HepG2 (cell line): ENCODE data around the gene OVOL3. TPM values are rescaled to one million over a fixed set of nuclear protein-coding genes. Genes with fewer than 3 reads are reported as not detected.
A peak's percentile ranks its signal among the peaks of the same experiment; 100 is the strongest.

Experiments
- CENPT ChIP-seq: sonication (generic); formaldehyde crosslinking; IDR thresholded peaks from 2 replicates; pipeline ENCODE4 v1.8.0; 2022; ENCODE audit warnings: low read depth, mild to moderate bottlenecking, moderate library complexity, missing genetic modification reagents
- ESRRA ChIP-seq: sonication (generic); formaldehyde crosslinking; IDR thresholded peaks from 2 replicates; pipeline ENCODE4 v1.5.1; 2020; ENCODE audit warnings: mild to moderate bottlenecking, low read depth, missing genetic modification reagents
- HNRNPH1 ChIP-seq: fragments of 200-400 bp; formaldehyde crosslinking; optimal IDR thresholded peaks from 2 replicates; pipeline ENCODE3; 2017; ENCODE audit warnings: mild to moderate bottlenecking, low read depth, low read length
- RBAK ChIP-seq: sonication (generic); formaldehyde crosslinking; IDR thresholded peaks from 2 replicates; pipeline ENCODE4 v1.5.1; 2020; ENCODE audit warnings: mild to moderate bottlenecking, missing genetic modification reagents
- RXRB ChIP-seq: IDR thresholded peaks from 2 replicates; pipeline ENCODE4 v1.6.1; 2016; ENCODE audit warnings: borderline replicate concordance, missing genetic modification reagents, missing compliant biosample characterization
- ZFP37 ChIP-seq: sonication (generic); formaldehyde crosslinking; IDR thresholded peaks from 2 replicates; pipeline ENCODE4 v1.4.0; 2020; ENCODE audit warnings: missing genetic modification reagents, borderline replicate concordance
- ZIK1 ChIP-seq: sonication (generic); formaldehyde crosslinking; IDR thresholded peaks from 2 replicates; pipeline ENCODE4 v1.5.0; 2020; ENCODE audit warnings: mild to moderate bottlenecking, low read depth, missing genetic modification reagents, borderline replicate concordance
- ZNF296 ChIP-seq: sonication (generic); formaldehyde crosslinking; conservative IDR thresholded peaks from 2 replicates; pipeline ENCODE4 v1.5.0; 2020; ENCODE audit warnings: mild to moderate bottlenecking, missing genetic modification reagents
- ZNF570 ChIP-seq: sonication (generic); formaldehyde crosslinking; IDR thresholded peaks from 2 replicates; pipeline ENCODE4 v1.4.0; 2020; ENCODE audit warnings: mild to moderate bottlenecking, missing genetic modification reagents, borderline replicate concordance
- ZNF770 ChIP-seq: sonication (generic); formaldehyde crosslinking; IDR thresholded peaks from 2 replicates; pipeline ENCODE4 v1.5.0; 2020; ENCODE audit warnings: mild to moderate bottlenecking, missing genetic modification reagents
- ZNF841 ChIP-seq: sonication (generic); formaldehyde crosslinking; IDR thresholded peaks from 2 replicates; pipeline ENCODE4 v1.8.1; 2023; ENCODE audit warnings: missing genetic modification reagents, borderline replicate concordance
- polyA plus RNA-seq, 8 experiments: library from polyadenylated mRNA; depleted of rRNA in 3 of 8; stranded (reverse) in 7 of 8; unstranded in 1 of 8; fragments of >200 nt; fragmentation: Illumina TruSeq in 4 of 8; extraction: Trizol in 4 of 8; gene quantifications; 2 replicates each; pipeline versions ENCODE4 v1.2.1 to v1.2.3, GENCODE V29; 2011 to 2016; ENCODE audit warnings: low read depth in 4 of 8, missing spikeins in 1 of 8, mixed read lengths in 1 of 8; ENCODE audit not compliant: insufficient read depth in 1 of 8
- total RNA-seq, 5 experiments: library from RNA; depleted of rRNA; stranded (reverse); fragments of >200 nt; fragmentation: Illumina TruSeq; extraction: Trizol; gene quantifications; 2 replicates each; pipeline ENCODE4 v1.2.3, GENCODE V29; 2016; ENCODE audit warnings: low read depth in 1 of 5
- TF ChIP-seq, protein P1 (sequence below): sonication (generic); formaldehyde crosslinking; IDR thresholded peaks from 2 replicates; pipeline ENCODE4 v1.9.0; 2021; ENCODE audit warnings: mild to moderate bottlenecking, missing genetic modification reagents
- TF ChIP-seq, protein P2 (sequence below): sonication (generic); formaldehyde crosslinking; IDR thresholded peaks from 2 replicates; pipeline ENCODE4 v1.4.0; 2020; ENCODE audit warnings: missing genetic modification reagents
- TF ChIP-seq, protein P3 (sequence below): sonication (generic); formaldehyde crosslinking; IDR thresholded peaks from 2 replicates; pipeline ENCODE4 v1.4.0; 2020; ENCODE audit warnings: mild to moderate bottlenecking, missing genetic modification reagents

Gene OVOL3
- total and polyA plus RNA-seq, 2 of the 13 experiments (the other 11 are each of a cell fraction or from before 2014, with no cell fraction given) = not detected

GRCh38 chr19:36120092-36120983 is 9.4 kb downstream of the OVOL3 start (continued):
- TF ChIP-seq ZNF770 (CRISPR knock-in tag) (peak; percentile 63; the same call in 1 of the 2 replicates), ZNF841 (CRISPR knock-in tag) (no peak), ZFP37 (CRISPR knock-in tag) (peak; percentile 58; the same call in 1 of the 2 replicates), HNRNPH1 (peak; percentile 23), CENPT (CRISPR knock-in tag) (0 out of 2 replicates have a peak, but pooled peaks have one; percentile 22), ZNF296 (CRISPR knock-in tag) (no peak), ESRRA (peak; percentile 49; the same call in 1 of the 2 replicates), ZIK1 (CRISPR knock-in tag) (no peak), RBAK (CRISPR knock-in tag) (no peak), RXRB (CRISPR knock-in tag) (peak; percentile 56; the same call in 1 of the 2 replicates), ZNF570 (CRISPR knock-in tag) (no peak)
- TF ChIP-seq, protein P1, sequence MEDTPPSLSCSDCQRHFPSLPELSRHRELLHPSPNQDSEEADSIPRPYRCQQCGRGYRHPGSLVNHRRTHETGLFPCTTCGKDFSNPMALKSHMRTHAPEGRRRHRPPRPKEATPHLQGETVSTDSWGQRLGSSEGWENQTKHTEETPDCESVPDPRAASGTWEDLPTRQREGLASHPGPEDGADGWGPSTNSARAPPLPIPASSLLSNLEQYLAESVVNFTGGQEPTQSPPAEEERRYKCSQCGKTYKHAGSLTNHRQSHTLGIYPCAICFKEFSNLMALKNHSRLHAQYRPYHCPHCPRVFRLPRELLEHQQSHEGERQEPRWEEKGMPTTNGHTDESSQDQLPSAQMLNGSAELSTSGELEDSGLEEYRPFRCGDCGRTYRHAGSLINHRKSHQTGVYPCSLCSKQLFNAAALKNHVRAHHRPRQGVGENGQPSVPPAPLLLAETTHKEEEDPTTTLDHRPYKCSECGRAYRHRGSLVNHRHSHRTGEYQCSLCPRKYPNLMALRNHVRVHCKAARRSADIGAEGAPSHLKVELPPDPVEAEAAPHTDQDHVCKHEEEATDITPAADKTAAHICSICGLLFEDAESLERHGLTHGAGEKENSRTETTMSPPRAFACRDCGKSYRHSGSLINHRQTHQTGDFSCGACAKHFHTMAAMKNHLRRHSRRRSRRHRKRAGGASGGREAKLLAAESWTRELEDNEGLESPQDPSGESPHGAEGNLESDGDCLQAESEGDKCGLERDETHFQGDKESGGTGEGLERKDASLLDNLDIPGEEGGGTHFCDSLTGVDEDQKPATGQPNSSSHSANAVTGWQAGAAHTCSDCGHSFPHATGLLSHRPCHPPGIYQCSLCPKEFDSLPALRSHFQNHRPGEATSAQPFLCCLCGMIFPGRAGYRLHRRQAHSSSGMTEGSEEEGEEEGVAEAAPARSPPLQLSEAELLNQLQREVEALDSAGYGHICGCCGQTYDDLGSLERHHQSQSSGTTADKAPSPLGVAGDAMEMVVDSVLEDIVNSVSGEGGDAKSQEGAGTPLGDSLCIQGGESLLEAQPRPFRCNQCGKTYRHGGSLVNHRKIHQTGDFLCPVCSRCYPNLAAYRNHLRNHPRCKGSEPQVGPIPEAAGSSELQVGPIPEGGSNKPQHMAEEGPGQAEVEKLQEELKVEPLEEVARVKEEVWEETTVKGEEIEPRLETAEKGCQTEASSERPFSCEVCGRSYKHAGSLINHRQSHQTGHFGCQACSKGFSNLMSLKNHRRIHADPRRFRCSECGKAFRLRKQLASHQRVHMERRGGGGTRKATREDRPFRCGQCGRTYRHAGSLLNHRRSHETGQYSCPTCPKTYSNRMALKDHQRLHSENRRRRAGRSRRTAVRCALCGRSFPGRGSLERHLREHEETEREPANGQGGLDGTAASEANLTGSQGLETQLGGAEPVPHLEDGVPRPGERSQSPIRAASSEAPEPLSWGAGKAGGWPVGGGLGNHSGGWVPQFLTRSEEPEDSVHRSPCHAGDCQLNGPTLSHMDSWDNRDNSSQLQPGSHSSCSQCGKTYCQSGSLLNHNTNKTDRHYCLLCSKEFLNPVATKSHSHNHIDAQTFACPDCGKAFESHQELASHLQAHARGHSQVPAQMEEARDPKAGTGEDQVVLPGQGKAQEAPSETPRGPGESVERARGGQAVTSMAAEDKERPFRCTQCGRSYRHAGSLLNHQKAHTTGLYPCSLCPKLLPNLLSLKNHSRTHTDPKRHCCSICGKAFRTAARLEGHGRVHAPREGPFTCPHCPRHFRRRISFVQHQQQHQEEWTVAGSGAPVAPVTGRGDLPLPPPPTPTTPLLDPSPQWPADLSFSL (CRISPR knock-in tag) = no peak
- TF ChIP-seq, protein P2, sequence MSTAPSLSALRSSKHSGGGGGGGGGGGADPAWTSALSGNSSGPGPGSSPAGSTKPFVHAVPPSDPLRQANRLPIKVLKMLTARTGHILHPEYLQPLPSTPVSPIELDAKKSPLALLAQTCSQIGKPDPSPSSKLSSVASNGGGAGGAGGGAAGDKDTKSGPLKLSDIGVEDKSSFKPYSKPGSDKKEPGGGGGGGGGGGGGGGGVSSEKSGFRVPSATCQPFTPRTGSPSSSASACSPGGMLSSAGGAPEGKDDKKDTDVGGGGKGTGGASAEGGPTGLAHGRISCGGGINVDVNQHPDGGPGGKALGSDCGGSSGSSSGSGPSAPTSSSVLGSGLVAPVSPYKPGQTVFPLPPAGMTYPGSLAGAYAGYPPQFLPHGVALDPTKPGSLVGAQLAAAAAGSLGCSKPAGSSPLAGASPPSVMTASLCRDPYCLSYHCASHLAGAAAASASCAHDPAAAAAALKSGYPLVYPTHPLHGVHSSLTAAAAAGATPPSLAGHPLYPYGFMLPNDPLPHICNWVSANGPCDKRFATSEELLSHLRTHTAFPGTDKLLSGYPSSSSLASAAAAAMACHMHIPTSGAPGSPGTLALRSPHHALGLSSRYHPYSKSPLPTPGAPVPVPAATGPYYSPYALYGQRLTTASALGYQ (CRISPR knock-in tag) = peak; percentile 63; the same call in 1 of the 2 replicates
- TF ChIP-seq, protein P3, sequence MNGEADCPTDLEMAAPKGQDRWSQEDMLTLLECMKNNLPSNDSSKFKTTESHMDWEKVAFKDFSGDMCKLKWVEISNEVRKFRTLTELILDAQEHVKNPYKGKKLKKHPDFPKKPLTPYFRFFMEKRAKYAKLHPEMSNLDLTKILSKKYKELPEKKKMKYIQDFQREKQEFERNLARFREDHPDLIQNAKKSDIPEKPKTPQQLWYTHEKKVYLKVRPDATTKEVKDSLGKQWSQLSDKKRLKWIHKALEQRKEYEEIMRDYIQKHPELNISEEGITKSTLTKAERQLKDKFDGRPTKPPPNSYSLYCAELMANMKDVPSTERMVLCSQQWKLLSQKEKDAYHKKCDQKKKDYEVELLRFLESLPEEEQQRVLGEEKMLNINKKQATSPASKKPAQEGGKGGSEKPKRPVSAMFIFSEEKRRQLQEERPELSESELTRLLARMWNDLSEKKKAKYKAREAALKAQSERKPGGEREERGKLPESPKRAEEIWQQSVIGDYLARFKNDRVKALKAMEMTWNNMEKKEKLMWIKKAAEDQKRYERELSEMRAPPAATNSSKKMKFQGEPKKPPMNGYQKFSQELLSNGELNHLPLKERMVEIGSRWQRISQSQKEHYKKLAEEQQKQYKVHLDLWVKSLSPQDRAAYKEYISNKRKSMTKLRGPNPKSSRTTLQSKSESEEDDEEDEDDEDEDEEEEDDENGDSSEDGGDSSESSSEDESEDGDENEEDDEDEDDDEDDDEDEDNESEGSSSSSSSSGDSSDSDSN = peak; percentile 86
